Endodermal cell (in vitro differentiated cells): ENCODE results near the gene ATXN10. TPM values are rescaled to one million over a fixed set of nuclear protein-coding genes. Genes with fewer than 3 reads are reported as not detected.

Experiments used
- DNase-seq: peaks from one replicate; pipeline ENCODE4 v3.0.0-alpha.2; 2017
- H3K27ac ChIP-seq: 2 replicates; pipeline ENCODE4 v1.5.1; 2013; ENCODE audit warnings: mild to moderate bottlenecking, low read depth, low read length, moderate library complexity
- H3K27me3 ChIP-seq: 2 replicates; pipeline ENCODE4 v1.6.1; 2013; ENCODE audit warnings: mild to moderate bottlenecking, low read length, moderate library complexity; ENCODE audit not compliant: insufficient read depth, control insufficient read depth, poor library complexity, severe bottlenecking
- H3K36me3 ChIP-seq: 2 replicates; pipeline ENCODE4 v1.7.0; 2013; ENCODE audit warnings: mild to moderate bottlenecking, low read length, moderate library complexity; ENCODE audit not compliant: control insufficient read depth, insufficient read depth
- H3K4me1 ChIP-seq: one replicate; pipeline ENCODE4 v1.7.0; 2013; ENCODE audit warnings: low read length; ENCODE audit not compliant: control insufficient read depth, insufficient read depth
- H3K4me3 ChIP-seq: 2 replicates; pipeline ENCODE4 v1.5.1; 2013; ENCODE audit warnings: mild to moderate bottlenecking, low read length, moderate library complexity
- H3K9ac ChIP-seq: 2 replicates; pipeline ENCODE4 v1.6.1; 2013; ENCODE audit warnings: mild to moderate bottlenecking, low read length, moderate library complexity; ENCODE audit not compliant: poor library complexity, severe bottlenecking; ENCODE audit errors: extremely low read depth
- H3K9me3 ChIP-seq: 2 replicates; pipeline ENCODE4 v1.6.1; 2013; ENCODE audit warnings: mild to moderate bottlenecking, low read length, moderate library complexity; ENCODE audit not compliant: control insufficient read depth
- H3K27ac Mint-ChIP-seq: 2 replicates; pipeline ENCODE4 v1.8.0; 2020; ENCODE audit warnings: mixed read lengths
- H3K27me3 Mint-ChIP-seq: 2 replicates; pipeline ENCODE4 v1.8.0; 2021; ENCODE audit warnings: mild to moderate bottlenecking, mixed read lengths; ENCODE audit not compliant: insufficient read depth
- H3K36me3 Mint-ChIP-seq: 2 replicates; pipeline ENCODE4 v1.8.0; 2020; ENCODE audit warnings: low read depth, mixed read lengths
- H3K4me1 Mint-ChIP-seq: 2 replicates; pipeline ENCODE4 v1.8.0; 2020; ENCODE audit warnings: mixed read lengths
- H3K4me3 Mint-ChIP-seq: 2 replicates; pipeline ENCODE4 v1.8.0; 2020; ENCODE audit warnings: mild to moderate bottlenecking, moderate library complexity, mixed read lengths
- H3K9me3 Mint-ChIP-seq: 2 replicates; pipeline ENCODE4 v1.8.0; 2020; ENCODE audit warnings: mild to moderate bottlenecking, mixed read lengths
- CTCF ChIP-seq: fragments of 200-600 bp; sonication (generic); conservative IDR thresholded peaks from 2 replicates; pipeline ENCODE4 v1.5.0; 2021; ENCODE audit warnings: antibody characterized with exemption, mild to moderate bottlenecking
- WGBS, 2 experiments: methylation state at CpG; one replicate each; pipeline versions ENCODE4 v1.1.5 to v1.1.7; 2013; ENCODE audit warnings: missing lambda C conversion rate in 2 of 2, mixed read lengths in 1 of 2; ENCODE audit not compliant: insufficient coverage in 1 of 2, insufficient read length in 1 of 2; 5-methylcytosine and 5-hydroxymethylcytosine counted together
- total RNA-seq, 2 donors: library from RNA; stranded (reverse); fragmentation: NEBNext Ultra II Directional in 1 of 2; extraction: Animal tissue kit (Norgen Biotek cat#: 25700) in 1 of 2; gene quantifications; 2 replicates in 1 of 2; 3 replicates in 1 of 2; pipeline ENCODE4 v1.2.1, GENCODE V29; 2021

Gene ATXN10
- total RNA-seq, 2 donors from 2014 or later: 223 to 266 TPM

GRCh38 chr22:45640291-45640940 is 31.2 kb upstream of the ATXN10 start:
- H3K27ac Mint-ChIP-seq: no peak overlapping the region
- no peaks in the 10 kb centered on the region for H3K4me1 ChIP-seq
- peaks cover 62% of the 10 kb centered on the region for H3K27me3 Mint-ChIP-seq
- H3K27me3 ChIP-seq: peaks cover 10% of the 10 kb centered on the region
- no peaks in the 10 kb centered on the region for H3K36me3 ChIP-seq
- peaks cover 16% of the 10 kb centered on the region for H3K4me1 Mint-ChIP-seq
- no peak overlapping the region for H3K9ac ChIP-seq
- H3K4me3 Mint-ChIP-seq: no peak overlapping the region
- DNase-seq: no peak
- no peak for TF ChIP-seq CTCF
- no peak overlapping the region for H3K4me3 ChIP-seq
- no peaks in the 10 kb centered on the region for H3K9me3 ChIP-seq
- 79 to 83% methylated on average over 3 to 7 of the region's 7 CpGs for WGBS, 2 experiments
- no peaks in the 10 kb centered on the region for H3K36me3 Mint-ChIP-seq
- H3K27ac ChIP-seq: no peak overlapping the region
- no peaks in the 10 kb centered on the region for H3K9me3 Mint-ChIP-seq

- TF ChIP-seq CTCF: no peak
- Histone ChIP-seq H3K27me3 (peaks cover 13% of the 10 kb centered on the region), H3K36me3 (no peaks in the 10 kb centered on the region), H3K9ac (no peak overlapping the region), H3K9me3 (no peaks in the 10 kb centered on the region), H3K4me3 (no peak overlapping the region), H3K27ac (no peak overlapping the region), H3K4me1 (no peaks in the 10 kb centered on the region)
- Mint-ChIP-seq H3K36me3 (no peaks in the 10 kb centered on the region), H3K9me3 (no peaks in the 10 kb centered on the region), H3K27ac (no peak overlapping the region), H3K4me1 (peaks cover 16% of the 10 kb centered on the region), H3K27me3 (peaks cover 63% of the 10 kb centered on the region), H3K4me3 (no peak overlapping the region)
- no peak for DNase-seq
- WGBS, 2 experiments: 92 to 93% methylated on average over 7 to 24 of the region's 24 CpGs
Observed at GRCh38 chr22:45640941-45641621, 30.6 kb upstream of the ATXN10 start.

GRCh38 chr22:45642986-45643385 is 28.6 kb upstream of the ATXN10 start:
- H3K4me1 ChIP-seq: no peaks in the 10 kb centered on the region
- no peak for DNase-seq
- H3K4me3 ChIP-seq: no peak overlapping the region
- Mint-ChIP-seq H3K27me3 (peaks cover 69% of the 10 kb centered on the region), H3K36me3 (no peaks in the 10 kb centered on the region), H3K9me3 (no peaks in the 10 kb centered on the region), H3K4me3 (no peak overlapping the region), H3K27ac (no peak overlapping the region), H3K4me1 (peaks cover 16% of the 10 kb centered on the region)
- WGBS, 2 experiments: 75 to 80% methylated on average over 2 of the region's 2 CpGs
- H3K9ac ChIP-seq: no peak overlapping the region
- H3K27me3 ChIP-seq: peaks cover 17% of the 10 kb centered on the region
- no peak for TF ChIP-seq CTCF
- no peaks in the 10 kb centered on the region for H3K9me3 ChIP-seq
- no peak overlapping the region for H3K27ac ChIP-seq
- H3K36me3 ChIP-seq: no peaks in the 10 kb centered on the region
